ENCODE measurements around the gene ARHGEF26.

Gene ARHGEF26

GRCh38 chr3:154236331-154236730, 115.1 kb downstream of the ARHGEF26 start:
- no peaks in the 10 kb centered on the region for H3K36me3 ChIP-seq
- TF ChIP-seq, protein P1, sequence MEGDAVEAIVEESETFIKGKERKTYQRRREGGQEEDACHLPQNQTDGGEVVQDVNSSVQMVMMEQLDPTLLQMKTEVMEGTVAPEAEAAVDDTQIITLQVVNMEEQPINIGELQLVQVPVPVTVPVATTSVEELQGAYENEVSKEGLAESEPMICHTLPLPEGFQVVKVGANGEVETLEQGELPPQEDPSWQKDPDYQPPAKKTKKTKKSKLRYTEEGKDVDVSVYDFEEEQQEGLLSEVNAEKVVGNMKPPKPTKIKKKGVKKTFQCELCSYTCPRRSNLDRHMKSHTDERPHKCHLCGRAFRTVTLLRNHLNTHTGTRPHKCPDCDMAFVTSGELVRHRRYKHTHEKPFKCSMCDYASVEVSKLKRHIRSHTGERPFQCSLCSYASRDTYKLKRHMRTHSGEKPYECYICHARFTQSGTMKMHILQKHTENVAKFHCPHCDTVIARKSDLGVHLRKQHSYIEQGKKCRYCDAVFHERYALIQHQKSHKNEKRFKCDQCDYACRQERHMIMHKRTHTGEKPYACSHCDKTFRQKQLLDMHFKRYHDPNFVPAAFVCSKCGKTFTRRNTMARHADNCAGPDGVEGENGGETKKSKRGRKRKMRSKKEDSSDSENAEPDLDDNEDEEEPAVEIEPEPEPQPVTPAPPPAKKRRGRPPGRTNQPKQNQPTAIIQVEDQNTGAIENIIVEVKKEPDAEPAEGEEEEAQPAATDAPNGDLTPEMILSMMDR (IDR thresholded peaks at IDR 0.05) = no peak
- H3K4me3 ChIP-seq (ENCODE audit: low read depth in 1 of 2, low read length in 1 of 2) = no peak overlapping the region
- no peaks in the 10 kb centered on the region for H3K9me3 ChIP-seq
- H3K27me3 ChIP-seq = no peaks in the 10 kb centered on the region
- H3K4me1 ChIP-seq (ENCODE audit: control insufficient read depth in 1 of 2, insufficient read depth in 1 of 2, low read depth in 1 of 2, low read length in 1 of 2) = no peaks in the 10 kb centered on the region
- no peak overlapping the region for H3K27ac ChIP-seq

DNA sequence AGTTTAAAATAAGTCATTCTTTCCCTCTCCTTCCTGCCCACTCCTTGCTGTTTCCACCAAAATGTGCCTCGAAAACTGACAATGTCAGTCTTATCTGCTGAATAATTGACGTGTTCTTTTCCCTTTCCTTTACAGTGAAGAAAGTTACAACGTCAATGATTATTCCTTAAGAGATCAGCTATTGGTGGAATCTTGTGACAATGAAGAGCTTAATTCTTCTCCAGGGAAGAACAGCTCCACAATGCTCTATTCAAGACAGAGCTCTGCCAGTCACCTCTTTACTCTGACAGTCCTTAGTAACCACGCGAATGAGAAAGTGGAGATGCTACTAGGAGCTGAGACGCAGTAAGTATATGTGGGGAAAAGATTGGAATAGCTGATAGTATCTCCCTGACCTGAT, 119.0 kb downstream of the ARHGEF26 start:
- no peaks in the 10 kb centered on the region for H3K36me3 ChIP-seq
- TF ChIP-seq, protein P1 (IDR thresholded peaks at IDR 0.05) = no peak
- no peaks in the 10 kb centered on the region for H3K4me1 ChIP-seq (ENCODE audit: control insufficient read depth in 1 of 2, insufficient read depth in 1 of 2, low read depth in 1 of 2, low read length in 1 of 2)
- H3K9me3 ChIP-seq = no peaks in the 10 kb centered on the region
- H3K27me3 ChIP-seq = no peaks in the 10 kb centered on the region
- no peak overlapping the region for H3K27ac ChIP-seq
- H3K4me3 ChIP-seq (ENCODE audit: low read depth in 1 of 2, low read length in 1 of 2) = no peak overlapping the region

- Histone ChIP-seq H3K36me3 (no peaks in the 10 kb centered on the region), H3K4me3 (ENCODE audit: low read depth in 1 of 2, low read length in 1 of 2) (no peak overlapping the region), H3K4me1 (ENCODE audit: control insufficient read depth in 1 of 2, insufficient read depth in 1 of 2, low read depth in 1 of 2, low read length in 1 of 2) (no peaks in the 10 kb centered on the region), H3K9me3 (no peaks in the 10 kb centered on the region), H3K27ac (no peak overlapping the region), H3K27me3 (no peaks in the 10 kb centered on the region)
- TF ChIP-seq, protein P1 (IDR thresholded peaks at IDR 0.05) = no peak
Measured at GRCh38 chr3:154241496-154241895, 120.3 kb downstream of the ARHGEF26 start.

DNA sequence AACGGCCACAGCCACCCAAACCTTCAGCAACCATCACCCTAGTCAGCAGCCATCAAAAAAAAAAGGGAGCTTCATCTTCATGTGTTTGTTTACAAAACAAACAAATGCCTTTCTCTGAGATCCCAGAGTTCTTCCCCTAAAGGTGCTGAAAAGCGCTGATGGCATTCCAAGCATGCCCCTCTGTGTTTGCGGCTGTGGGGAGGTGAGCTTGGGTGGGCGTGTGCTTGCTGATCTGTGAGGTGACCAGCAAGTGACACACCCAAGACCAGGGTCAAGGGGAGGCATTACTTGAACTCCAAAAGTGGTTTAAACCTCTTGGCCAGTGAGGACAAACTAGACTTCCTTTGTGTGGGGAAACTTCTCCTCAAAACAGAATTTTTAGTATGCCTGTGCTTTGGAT, 121.6 kb downstream of the ARHGEF26 start:
- no peak overlapping the region for H3K4me3 ChIP-seq (ENCODE audit: low read depth in 1 of 2, low read length in 1 of 2)
- no peaks in the 10 kb centered on the region for H3K4me1 ChIP-seq (ENCODE audit: control insufficient read depth in 1 of 2, insufficient read depth in 1 of 2, low read depth in 1 of 2, low read length in 1 of 2)
- TF ChIP-seq, protein P1 (IDR thresholded peaks at IDR 0.05) = no peak
- no peak overlapping the region for H3K27ac ChIP-seq
- no peaks in the 10 kb centered on the region for H3K9me3 ChIP-seq
- H3K27me3 ChIP-seq = no peaks in the 10 kb centered on the region
- no peaks in the 10 kb centered on the region for H3K36me3 ChIP-seq

DNA sequence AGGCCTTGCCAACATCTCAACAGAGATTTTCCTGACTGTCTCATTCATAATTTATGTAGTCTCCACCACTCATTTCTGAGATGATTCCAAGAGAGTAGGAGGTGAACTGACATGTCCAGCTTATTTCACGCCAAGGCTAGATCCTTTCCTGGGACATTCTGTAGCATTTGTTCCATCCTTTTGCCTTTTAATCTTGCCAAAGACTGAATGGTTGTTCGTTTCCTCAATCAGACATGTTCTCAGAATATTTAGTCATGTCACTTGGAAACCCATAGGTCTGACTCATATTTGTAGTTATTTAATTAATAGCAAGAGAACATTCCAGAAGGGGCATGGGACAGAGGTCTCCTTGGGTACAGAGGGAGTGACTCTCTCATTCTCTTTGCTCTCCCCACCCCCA, 122.2 kb downstream of the ARHGEF26 start:
- no peaks in the 10 kb centered on the region for H3K36me3 ChIP-seq
- H3K4me1 ChIP-seq (ENCODE audit: control insufficient read depth in 1 of 2, insufficient read depth in 1 of 2, low read depth in 1 of 2, low read length in 1 of 2) = no peaks in the 10 kb centered on the region
- TF ChIP-seq, protein P1 (IDR thresholded peaks at IDR 0.05) = no peak
- no peak overlapping the region for H3K27ac ChIP-seq
- H3K4me3 ChIP-seq (ENCODE audit: low read depth in 1 of 2, low read length in 1 of 2) = no peak overlapping the region
- no peaks in the 10 kb centered on the region for H3K27me3 ChIP-seq
- no peaks in the 10 kb centered on the region for H3K9me3 ChIP-seq

DNA sequence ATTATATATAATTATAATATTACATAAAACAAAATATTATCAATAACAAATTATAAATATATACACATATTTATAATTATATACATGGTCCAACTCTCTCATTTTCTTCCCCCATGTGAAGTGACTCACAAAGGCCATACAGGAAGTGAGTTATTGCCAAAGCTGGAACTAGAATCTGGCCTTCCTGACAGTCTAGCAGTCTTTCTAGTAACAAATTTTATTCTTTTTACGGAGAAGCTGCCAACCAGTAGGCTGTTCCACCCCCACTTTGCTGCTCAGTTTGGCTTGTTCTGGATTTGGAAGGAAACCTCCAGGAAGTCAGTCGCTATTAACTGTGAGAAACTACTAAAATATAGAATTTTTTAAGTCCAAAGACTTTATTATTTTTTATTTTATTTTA, 123.5 kb downstream of the ARHGEF26 start:
- Histone ChIP-seq H3K9me3 (no peaks in the 10 kb centered on the region), H3K36me3 (peaks cover 3% of the 10 kb centered on the region), H3K27ac (no peak overlapping the region), H3K4me1 (ENCODE audit: control insufficient read depth in 1 of 2, insufficient read depth in 1 of 2, low read depth in 1 of 2, low read length in 1 of 2) (no peaks in the 10 kb centered on the region), H3K4me3 (ENCODE audit: low read depth in 1 of 2, low read length in 1 of 2) (no peak overlapping the region), H3K27me3 (no peaks in the 10 kb centered on the region)
- TF ChIP-seq, protein P1 (IDR thresholded peaks at IDR 0.05) = no peak
